ENCODE results near the gene JOSD2.

DNA sequence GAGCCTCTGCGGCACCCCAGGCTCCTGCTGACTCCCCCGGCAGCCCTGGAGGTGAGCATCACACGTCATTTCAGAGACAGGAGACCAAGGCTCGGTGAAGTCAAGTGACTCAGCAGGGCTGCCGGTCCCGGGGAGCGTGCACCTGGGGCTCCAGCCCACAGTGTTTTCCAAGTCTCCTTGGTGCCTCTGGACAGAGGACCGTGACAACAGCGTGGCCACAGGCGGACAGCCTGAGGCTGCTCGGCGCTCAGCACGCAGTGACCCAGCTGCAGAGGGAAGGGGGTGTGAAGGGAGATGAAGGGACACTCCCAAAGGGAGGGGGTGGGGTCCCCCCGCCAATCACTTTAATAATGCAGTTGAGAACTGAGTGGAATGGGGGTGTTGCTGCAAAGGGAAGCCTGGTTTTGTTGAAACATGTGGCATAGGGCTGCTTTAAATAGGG lies 20.2 kb upstream of the JOSD2 start:
- TF ChIP-seq, protein P1, sequence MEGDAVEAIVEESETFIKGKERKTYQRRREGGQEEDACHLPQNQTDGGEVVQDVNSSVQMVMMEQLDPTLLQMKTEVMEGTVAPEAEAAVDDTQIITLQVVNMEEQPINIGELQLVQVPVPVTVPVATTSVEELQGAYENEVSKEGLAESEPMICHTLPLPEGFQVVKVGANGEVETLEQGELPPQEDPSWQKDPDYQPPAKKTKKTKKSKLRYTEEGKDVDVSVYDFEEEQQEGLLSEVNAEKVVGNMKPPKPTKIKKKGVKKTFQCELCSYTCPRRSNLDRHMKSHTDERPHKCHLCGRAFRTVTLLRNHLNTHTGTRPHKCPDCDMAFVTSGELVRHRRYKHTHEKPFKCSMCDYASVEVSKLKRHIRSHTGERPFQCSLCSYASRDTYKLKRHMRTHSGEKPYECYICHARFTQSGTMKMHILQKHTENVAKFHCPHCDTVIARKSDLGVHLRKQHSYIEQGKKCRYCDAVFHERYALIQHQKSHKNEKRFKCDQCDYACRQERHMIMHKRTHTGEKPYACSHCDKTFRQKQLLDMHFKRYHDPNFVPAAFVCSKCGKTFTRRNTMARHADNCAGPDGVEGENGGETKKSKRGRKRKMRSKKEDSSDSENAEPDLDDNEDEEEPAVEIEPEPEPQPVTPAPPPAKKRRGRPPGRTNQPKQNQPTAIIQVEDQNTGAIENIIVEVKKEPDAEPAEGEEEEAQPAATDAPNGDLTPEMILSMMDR (IDR thresholded peaks at IDR 0.05) = no peak
- TF ChIP-seq POLR2AphosphoS5 (IDR thresholded peaks at IDR 0.05) = no peak
